Measurements from ENCODE around the gene LRRN2.

GRCh38 chr1:204709960-204710912 is 24.7 kb upstream of the LRRN2 start:
- TF ChIP-seq ATF3 (IDR thresholded peaks at IDR 0.05) (no peak), ATF3 (CRISPR knock-in tag; conservative IDR thresholded peaks at IDR 0.05) (no peak), ZNF124 (CRISPR knock-in tag; IDR thresholded peaks at IDR 0.05) (no peak), CTCF (IDR thresholded peaks at IDR 0.05 in 2 of 3, conservative IDR thresholded peaks at IDR 0.05 in 1 of 3; ENCODE audit: insufficient read depth in 2 of 3, low read depth in 1 of 3, low read length in 3 of 3) (no peak), ILF3 (IDR thresholded peaks at IDR 0.05; ENCODE audit: borderline replicate concordance) (no peak), FOXJ3 (CRISPR knock-in tag; IDR thresholded peaks at IDR 0.05) (no peak), CBX8 (IDR thresholded peaks at IDR 0.05; ENCODE audit: borderline replicate concordance, extremely low read depth, low read depth, low read length, poor library complexity, severe bottlenecking) (no peak), BRCA1 (IDR thresholded peaks at IDR 0.05) (no peak), BRCA1 (CRISPR knock-in tag; IDR thresholded peaks at IDR 0.05) (no peak), JUNB (CRISPR knock-in tag; conservative IDR thresholded peaks at IDR 0.05) (no peak), HDAC2 (IDR thresholded peaks at IDR 0.05) (no peak)
- TF ChIP-seq, protein P1, sequence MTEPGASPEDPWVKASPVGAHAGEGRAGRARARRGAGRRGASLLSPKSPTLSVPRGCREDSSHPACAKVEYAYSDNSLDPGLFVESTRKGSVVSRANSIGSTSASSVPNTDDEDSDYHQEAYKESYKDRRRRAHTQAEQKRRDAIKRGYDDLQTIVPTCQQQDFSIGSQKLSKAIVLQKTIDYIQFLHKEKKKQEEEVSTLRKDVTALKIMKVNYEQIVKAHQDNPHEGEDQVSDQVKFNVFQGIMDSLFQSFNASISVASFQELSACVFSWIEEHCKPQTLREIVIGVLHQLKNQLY (CRISPR knock-in tag; conservative IDR thresholded peaks at IDR 0.05) = no peak
- TF ChIP-seq, protein P2, sequence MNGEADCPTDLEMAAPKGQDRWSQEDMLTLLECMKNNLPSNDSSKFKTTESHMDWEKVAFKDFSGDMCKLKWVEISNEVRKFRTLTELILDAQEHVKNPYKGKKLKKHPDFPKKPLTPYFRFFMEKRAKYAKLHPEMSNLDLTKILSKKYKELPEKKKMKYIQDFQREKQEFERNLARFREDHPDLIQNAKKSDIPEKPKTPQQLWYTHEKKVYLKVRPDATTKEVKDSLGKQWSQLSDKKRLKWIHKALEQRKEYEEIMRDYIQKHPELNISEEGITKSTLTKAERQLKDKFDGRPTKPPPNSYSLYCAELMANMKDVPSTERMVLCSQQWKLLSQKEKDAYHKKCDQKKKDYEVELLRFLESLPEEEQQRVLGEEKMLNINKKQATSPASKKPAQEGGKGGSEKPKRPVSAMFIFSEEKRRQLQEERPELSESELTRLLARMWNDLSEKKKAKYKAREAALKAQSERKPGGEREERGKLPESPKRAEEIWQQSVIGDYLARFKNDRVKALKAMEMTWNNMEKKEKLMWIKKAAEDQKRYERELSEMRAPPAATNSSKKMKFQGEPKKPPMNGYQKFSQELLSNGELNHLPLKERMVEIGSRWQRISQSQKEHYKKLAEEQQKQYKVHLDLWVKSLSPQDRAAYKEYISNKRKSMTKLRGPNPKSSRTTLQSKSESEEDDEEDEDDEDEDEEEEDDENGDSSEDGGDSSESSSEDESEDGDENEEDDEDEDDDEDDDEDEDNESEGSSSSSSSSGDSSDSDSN (IDR thresholded peaks at IDR 0.05; ENCODE audit: borderline replicate concordance in 1 of 2, low read depth in 2 of 2, low read length in 2 of 2) = no peak

Measured in K562 (cell line).